NCI-H748 treated with DMSO at 0.1 percent for 48 hours (cell line): ENCODE data around the gene GPR155.

Experiments used
- DNase-seq: peaks from one replicate; lab custom pipeline; 2025; lab: John Stamatoyannopoulos, UW

GPR155 gene

GRCh38 chr2:174486563-174487107, at the start of gene GPR155:
GPR155 (minus strand) TSS chr2:174487029; CDS start chr2:174481956, 5,073 bp downstream.
- DNase-seq = no peak

GRCh38 chr2:174535757-174536703, 49.2 kb upstream of the GPR155 start:
- DNase-seq = no peak

GRCh38 chr2:174535083-174535482, 48.3 kb upstream of the GPR155 start:
- no peak for DNase-seq

- no peak for DNase-seq
Measured at GRCh38 chr2:174529916-174530315, 43.1 kb upstream of the GPR155 start.

- DNase-seq = no peak
Measured at GRCh38 chr2:174527959-174528358, 41.1 kb upstream of the GPR155 start.

GRCh38 chr2:174527101-174527721, 40.4 kb upstream of the GPR155 start:
- DNase-seq = no peak

GRCh38 chr2:174524527-174524926, 37.7 kb upstream of the GPR155 start:
- no peak for DNase-seq

- no peak for DNase-seq
Measured at GRCh38 chr2:174522553-174522952, 35.7 kb upstream of the GPR155 start.

GRCh38 chr2:174518395-174518794, 31.6 kb upstream of the GPR155 start:
- DNase-seq = no peak

- no peak for DNase-seq
Measured at GRCh38 chr2:174516501-174517378, 29.9 kb upstream of the GPR155 start.

GRCh38 chr2:174512345-174512744, 25.5 kb upstream of the GPR155 start:
- DNase-seq = no peak

GRCh38 chr2:174511580-174512260, 24.9 kb upstream of the GPR155 start:
- no peak for DNase-seq

GRCh38 chr2:174510583-174511189, 23.9 kb upstream of the GPR155 start:
- DNase-seq = no peak

GRCh38 chr2:174503161-174503809, 16.5 kb upstream of the GPR155 start:
- no peak for DNase-seq

GRCh38 chr2:174499371-174499770, 12.5 kb upstream of the GPR155 start:
- DNase-seq = no peak

- DNase-seq = peak; percentile 59
Measured at GRCh38 chr2:174495365-174496012, 8.7 kb upstream of the GPR155 start.

GRCh38 chr2:174493549-174494331, 6.9 kb upstream of the GPR155 start:
- DNase-seq = no peak

GRCh38 chr2:174492963-174493431, 6.2 kb upstream of the GPR155 start:
- DNase-seq = no peak

GRCh38 chr2:174491947-174492346, 5.1 kb upstream of the GPR155 start:
- no peak for DNase-seq
